Activated naive CD8-positive, alpha-beta T cell (primary cell): Measurements from ENCODE around the gene CEP192.

ENCODE experiments used
- H3K27ac Mint-ChIP-seq: one replicate; pipeline ENCODE4 v1.8.0; 2021; ENCODE audit warnings: mixed read lengths
- H3K27me3 Mint-ChIP-seq: one replicate; pipeline ENCODE4 v1.8.0; 2021; ENCODE audit warnings: mixed read lengths
- H3K36me3 Mint-ChIP-seq: one replicate; pipeline ENCODE4 v1.8.0; 2021; ENCODE audit warnings: mixed read lengths
- H3K4me1 Mint-ChIP-seq: one replicate; pipeline ENCODE4 v1.8.0; 2021; ENCODE audit warnings: low read depth, mixed read lengths
- H3K4me3 Mint-ChIP-seq: one replicate; pipeline ENCODE4 v1.8.0; 2021; ENCODE audit warnings: mild to moderate bottlenecking, mixed read lengths
- H3K9me3 Mint-ChIP-seq: one replicate; pipeline ENCODE4 v1.8.0; 2021; ENCODE audit warnings: low read depth, mixed read lengths

Gene CEP192

DNA sequence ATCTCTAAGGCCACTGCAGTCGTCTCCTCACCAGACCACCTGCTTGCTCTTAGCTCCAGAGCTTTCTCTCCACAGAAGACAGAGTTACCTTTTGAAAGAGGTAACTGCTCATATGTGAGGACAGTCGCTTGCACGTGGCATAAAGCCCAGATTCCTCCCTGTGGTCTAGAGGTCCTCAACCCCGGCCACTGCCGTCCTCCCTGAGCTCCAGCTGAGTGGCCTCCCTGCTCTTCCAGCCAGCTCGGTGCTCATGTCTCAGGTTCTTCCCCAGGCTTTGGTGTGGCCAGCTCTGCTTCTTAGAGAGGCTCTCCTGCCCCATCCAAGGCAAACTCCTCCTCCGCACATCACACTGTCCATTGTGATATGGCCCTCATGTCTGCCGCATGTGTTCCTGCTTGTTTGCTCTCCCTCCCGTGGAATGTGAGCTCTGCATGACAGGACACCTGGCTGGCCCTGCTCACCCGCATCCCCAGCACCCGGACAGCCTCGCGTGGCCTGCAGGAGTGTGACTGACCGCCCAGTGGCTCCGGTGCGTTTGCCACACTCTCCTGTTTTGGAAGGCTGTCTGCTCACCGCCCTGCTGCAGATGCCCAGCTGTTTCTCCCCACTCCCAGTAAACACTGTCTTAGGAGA lies 135.9 kb downstream of the CEP192 start:
- Mint-ChIP-seq H3K4me1 (peaks cover 2% of the 10 kb centered on the region), H3K27me3 (no peaks in the 10 kb centered on the region), H3K27ac (peak overlapping the region; percentile 59), H3K4me3 (no peak overlapping the region), H3K36me3 (no peaks in the 10 kb centered on the region), H3K9me3 (no peaks in the 10 kb centered on the region)

DNA sequence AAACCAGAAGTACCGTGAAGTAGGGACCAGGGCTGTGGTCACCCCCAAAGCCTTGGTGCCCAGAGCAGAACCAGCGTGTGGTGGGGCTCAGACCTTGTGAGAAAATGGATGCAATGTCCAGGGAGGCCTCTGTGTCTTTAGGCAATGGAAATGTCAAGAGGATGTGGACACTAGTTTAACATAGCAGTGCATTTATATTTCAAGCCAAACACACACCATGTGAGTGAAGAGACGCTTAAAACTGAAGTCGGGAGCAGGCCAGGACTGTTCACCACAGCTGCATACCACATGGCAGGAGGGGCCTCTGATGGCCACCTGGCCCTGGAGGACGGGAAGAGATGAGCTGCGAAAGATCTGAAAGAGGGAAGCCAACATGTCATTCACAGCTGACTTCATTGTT lies 140.1 kb downstream of the CEP192 start:
- Mint-ChIP-seq H3K27ac (no peak overlapping the region), H3K4me3 (no peak overlapping the region), H3K4me1 (peaks cover 9% of the 10 kb centered on the region), H3K36me3 (no peaks in the 10 kb centered on the region), H3K27me3 (no peaks in the 10 kb centered on the region), H3K9me3 (no peaks in the 10 kb centered on the region)

DNA sequence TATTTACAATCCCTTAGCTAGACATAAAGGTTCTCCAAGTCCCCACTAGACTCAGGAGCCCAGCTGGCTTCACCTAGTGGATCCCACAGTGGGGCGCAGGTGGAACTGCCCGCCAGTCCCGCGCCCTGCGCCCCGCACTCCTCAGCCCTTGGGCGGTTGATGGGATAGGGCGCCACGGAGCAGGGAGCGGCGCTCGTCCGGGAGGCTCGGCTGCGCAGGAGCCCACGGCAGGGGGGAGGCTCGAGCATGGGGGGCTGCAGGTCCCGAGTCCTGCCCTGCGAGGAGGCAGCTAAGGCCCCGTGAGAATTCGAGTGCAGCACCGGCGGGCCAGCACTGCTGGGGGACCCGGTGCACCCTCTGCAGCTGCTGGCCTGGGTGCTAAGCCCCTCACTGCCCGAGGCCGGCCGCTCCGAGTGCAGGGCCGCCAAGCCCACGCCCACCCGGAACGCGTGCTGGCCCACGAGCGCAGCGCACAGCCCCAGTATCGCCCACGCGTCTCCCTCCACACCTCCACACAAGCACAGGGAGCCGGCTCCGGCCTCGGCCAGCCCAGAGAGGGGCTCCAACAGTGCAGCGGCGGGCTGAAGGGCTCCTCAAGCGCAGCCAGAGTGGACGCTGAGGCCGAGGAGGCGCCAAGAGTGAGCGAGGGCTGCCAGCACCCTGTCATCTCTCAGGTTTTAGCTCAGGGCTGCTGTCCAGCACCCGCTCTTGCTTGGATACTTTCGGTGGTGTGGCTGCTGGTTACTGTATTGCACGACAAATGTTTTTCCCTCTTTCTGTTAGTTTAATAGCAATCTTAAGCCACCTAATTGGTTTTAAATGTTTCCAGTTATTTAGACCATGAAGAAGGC lies 143.6 kb downstream of the CEP192 start:
- no peak overlapping the region for H3K27ac Mint-ChIP-seq
- no peaks in the 10 kb centered on the region for H3K36me3 Mint-ChIP-seq
- H3K4me3 Mint-ChIP-seq: peak overlapping the region; percentile 94
- H3K27me3 Mint-ChIP-seq: no peaks in the 10 kb centered on the region
- no peaks in the 10 kb centered on the region for H3K9me3 Mint-ChIP-seq
- peaks cover 24% of the 10 kb centered on the region for H3K4me1 Mint-ChIP-seq

DNA sequence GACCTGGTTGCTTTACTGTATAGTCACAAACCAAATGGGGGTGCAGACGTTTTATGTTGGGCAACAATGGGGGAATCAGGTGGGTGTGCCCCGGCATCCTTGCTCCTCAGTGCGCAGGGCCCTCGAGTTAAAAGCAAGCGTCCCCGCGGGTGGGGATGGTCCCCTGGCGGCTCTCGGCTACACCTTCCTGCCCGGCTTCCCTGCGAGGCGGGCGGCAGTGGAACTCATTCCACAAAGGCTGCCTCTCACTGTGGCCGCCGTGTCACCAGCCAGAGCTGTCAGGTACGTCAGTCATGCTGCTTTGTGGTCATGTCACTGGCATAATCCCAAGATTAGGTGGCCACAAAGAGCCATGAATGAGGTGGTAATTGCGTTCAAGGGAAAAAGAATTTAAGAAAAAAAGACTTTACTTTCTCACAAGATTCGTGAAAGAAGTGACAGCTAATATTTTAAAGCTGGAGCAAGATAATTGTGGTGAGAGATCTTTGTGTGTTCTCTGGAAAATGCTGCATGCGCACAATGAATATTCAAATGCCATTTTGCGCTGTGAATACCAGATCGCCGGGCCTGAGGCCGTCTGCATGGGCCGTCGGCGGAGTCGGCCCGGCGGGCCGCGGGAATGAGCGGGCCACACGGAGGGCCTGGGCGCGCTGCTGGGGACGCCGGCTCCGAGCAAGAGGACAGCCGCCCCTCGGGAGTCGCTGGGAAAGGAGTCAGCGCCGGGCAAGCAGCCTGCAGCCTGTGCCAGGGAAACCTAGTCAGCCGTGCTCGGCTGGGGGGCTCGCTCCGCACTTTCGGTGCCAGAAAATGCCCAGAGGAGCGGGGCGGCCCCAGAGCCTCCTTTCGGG lies 145.1 kb downstream of the CEP192 start:
- H3K9me3 Mint-ChIP-seq: no peaks in the 10 kb centered on the region
- H3K27ac Mint-ChIP-seq: peak overlapping the region; percentile 90
- H3K36me3 Mint-ChIP-seq: no peaks in the 10 kb centered on the region
- H3K4me3 Mint-ChIP-seq: peak overlapping the region; percentile 94
- peaks cover 24% of the 10 kb centered on the region for H3K4me1 Mint-ChIP-seq
- no peaks in the 10 kb centered on the region for H3K27me3 Mint-ChIP-seq

DNA sequence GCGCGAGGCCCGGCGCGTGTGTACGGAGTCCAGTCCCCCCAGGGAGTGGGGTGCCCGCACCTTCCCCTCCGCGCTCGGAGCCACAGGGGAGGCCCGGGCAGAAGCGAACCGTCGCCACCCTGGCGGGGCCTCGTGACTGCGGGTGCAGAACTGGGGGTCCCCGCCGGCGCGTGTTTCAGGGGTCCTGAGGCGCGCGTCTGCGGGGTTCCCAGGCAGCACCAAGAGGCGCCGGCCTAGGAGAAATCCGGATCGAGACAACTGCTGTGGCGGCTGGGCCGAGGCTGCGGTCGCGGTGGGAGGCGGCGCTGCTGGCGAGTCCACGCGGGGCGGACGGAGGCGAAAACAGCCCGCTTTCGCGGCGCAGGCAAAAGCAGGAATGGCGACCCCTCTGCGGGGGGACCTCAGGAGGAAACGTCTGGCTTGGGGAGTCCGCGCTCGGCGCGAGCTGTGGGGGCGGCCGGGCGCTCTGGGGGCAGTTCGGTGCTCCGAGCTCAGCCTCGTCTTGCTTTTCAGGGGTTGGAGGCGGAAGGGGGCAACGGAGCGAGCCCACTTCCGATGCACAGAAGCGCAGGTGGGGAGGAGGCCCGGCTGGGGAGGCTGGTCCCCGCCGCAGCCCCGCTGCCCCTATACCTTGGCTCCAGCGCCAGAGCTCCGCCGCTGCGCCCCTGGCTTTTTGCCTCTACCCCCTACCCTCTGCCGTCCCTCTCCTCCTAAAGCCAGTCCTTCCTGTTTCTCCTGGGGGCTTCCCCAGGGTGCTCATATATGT lies 145.9 kb downstream of the CEP192 start:
- Mint-ChIP-seq H3K9me3 (no peaks in the 10 kb centered on the region), H3K36me3 (no peaks in the 10 kb centered on the region), H3K27me3 (no peaks in the 10 kb centered on the region)

DNA sequence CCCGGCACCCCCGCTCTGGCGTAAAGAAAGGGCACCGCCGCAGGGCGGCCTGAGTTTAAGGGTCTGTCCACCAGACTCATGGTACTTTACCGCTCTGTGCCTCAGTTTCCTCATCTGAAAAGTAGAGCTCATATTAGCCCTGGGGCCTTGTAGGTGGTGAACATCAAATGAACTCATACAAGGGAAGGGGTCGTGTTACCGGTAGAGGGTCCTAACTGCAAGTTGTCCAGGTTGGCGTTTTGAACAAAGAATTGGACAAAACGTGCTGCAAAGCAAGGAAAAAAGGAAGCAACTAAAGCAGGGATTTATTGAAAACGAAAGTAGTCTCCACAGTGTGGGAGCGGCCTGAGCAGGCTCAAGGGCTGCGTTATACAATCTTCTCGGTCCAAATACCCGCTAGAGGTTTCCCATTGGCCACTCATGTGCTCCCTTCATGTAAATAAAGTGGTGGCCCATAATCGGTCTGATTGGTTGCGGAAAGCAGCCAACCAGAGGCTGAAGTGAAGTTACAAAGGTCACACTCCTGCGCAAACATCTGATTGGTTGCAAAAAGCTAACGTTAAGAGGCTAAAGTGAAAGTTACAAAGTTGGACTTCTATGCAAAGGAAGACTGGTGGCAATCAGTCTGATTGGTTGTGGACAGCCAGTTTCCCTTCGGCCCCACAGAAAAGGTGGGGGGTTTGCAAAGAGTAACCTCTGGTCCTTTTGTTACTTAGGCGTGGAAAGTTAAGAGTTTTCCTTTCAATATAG lies 146.7 kb downstream of the CEP192 start:
- Mint-ChIP-seq H3K9me3 (no peaks in the 10 kb centered on the region), H3K4me3 (peak overlapping the region; percentile 94), H3K36me3 (no peaks in the 10 kb centered on the region), H3K27me3 (no peaks in the 10 kb centered on the region), H3K4me1 (peaks cover 24% of the 10 kb centered on the region), H3K27ac (peak overlapping the region; percentile 92)

More for the DNA sequence above, 145.9 kb downstream of the CEP192 start:
- peaks cover 24% of the 10 kb centered on the region for H3K4me1 Mint-ChIP-seq
- H3K4me3 Mint-ChIP-seq: peak overlapping the region; percentile 94
- peak overlapping the region; percentile 92 for H3K27ac Mint-ChIP-seq

DNA sequence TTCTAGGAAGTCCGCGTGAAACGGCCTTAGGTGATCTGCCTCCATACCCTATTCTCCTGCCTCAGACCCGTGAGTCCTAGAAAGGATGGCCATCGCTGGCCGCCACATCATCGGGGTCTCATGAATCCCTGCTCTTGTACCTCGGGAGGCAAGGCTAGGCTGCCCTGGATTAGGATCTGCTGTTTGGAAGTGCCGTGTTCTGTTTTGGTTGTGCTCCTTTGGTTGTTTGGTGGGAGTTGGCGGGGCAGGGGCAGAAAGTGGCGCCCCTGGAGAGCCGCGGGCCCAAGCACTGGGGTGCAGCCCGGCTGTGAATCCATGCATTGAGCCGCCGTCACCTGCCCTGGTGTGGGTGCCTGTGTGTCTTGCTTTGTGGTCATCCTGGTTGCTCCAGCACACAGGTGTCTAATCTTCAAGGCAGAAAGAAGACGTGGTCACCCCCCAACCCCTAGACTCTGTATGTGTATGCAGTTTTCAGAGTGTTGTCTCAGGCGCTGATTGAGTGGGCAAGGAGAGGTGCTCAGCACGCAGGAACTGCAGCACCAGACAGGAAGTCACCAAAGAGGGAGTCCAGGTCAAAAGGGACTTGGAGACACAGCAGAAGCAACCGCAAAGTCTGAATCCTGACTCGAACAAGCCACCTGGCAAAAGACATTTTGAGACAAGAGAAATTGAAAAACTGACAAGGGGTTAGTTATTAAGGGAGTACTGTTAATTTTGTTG lies 147.4 kb downstream of the CEP192 start:
- Mint-ChIP-seq H3K27me3 (no peaks in the 10 kb centered on the region), H3K4me1 (peaks cover 24% of the 10 kb centered on the region), H3K9me3 (no peaks in the 10 kb centered on the region), H3K36me3 (peaks cover 4% of the 10 kb centered on the region), H3K27ac (peak overlapping the region; percentile 92), H3K4me3 (peak overlapping the region; percentile 94)

DNA sequence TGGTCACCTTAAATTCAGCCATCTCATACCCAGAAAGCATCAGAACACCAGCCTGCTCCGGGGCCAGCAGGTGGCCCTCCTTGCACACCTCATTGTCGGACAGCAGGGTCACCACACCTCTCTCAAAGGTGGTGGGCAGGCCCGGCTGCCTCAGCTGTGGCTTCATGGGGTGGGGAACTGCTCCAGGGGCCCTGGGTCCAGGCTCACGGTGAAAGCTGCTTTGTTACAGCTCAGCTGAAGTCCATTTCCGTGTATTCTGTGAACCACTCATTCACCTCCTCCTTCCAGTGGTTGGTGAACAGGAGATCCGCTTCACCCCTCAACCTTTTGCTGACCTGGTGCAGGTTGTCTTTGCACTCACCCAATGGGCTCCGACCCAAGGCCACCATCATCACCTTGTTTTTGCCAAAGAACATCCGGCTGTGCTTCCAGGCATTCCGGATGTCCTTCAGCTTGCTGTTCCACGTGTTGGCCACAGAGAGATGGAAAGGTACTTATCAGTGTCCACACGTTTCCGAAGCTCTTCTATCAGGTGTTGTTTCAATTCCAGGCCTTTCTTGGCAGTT lies 148.8 kb downstream of the CEP192 start:
- H3K4me3 Mint-ChIP-seq: no peak overlapping the region
- peaks cover 24% of the 10 kb centered on the region for H3K4me1 Mint-ChIP-seq
- peaks cover 11% of the 10 kb centered on the region for H3K36me3 Mint-ChIP-seq
- no peaks in the 10 kb centered on the region for H3K27me3 Mint-ChIP-seq
- no peak overlapping the region for H3K27ac Mint-ChIP-seq
- no peaks in the 10 kb centered on the region for H3K9me3 Mint-ChIP-seq

DNA sequence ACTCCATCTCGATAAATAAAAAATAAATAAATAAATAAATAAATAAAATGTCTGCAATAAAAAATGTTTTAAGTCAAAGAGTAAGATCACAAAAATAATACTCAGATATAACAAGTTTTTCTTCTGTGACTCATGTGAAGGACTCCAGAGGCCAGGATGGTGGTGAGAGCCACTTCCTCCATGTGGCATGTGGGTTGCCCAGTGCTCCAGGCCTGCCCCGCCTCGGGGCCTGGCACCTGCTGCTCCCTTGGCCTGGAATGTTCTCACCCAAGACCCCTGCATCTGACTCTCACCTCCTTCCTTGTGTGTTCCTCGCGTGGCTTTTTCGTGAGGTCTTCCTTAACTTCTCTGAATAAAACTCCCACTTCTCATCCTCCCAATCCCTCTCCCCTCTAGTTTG lies 150.0 kb downstream of the CEP192 start:
- no peaks in the 10 kb centered on the region for H3K27me3 Mint-ChIP-seq
- H3K27ac Mint-ChIP-seq: no peak overlapping the region
- no peak overlapping the region for H3K4me3 Mint-ChIP-seq
- H3K9me3 Mint-ChIP-seq: peaks cover 6% of the 10 kb centered on the region
- peaks cover 17% of the 10 kb centered on the region for H3K4me1 Mint-ChIP-seq
- H3K36me3 Mint-ChIP-seq: peaks cover 11% of the 10 kb centered on the region

DNA sequence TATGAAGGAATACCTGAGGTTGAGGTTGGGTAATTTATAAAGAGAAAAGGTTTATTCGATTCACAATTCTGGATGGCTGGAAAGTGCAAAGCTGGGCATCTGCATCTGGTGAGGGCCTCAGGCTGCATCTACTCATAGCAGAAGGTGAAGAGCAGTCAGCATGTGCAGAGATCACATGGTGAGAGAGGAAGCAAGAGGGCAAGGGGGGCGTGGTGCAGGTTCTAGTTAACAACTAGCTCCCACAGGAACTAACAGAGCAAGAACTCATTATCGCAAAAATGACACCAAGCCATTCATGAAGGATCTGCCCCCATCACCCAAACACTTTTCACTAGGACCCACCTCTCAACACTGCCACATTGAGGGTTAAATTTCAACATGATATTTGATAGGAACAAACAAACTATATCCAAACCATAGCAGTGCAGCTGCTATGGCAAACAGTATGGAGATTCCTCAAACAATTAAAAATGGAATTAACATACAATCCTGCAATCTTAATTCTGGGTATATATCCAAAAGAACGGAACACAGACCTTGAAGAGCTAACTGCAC lies 154.6 kb downstream of the CEP192 start:
- Mint-ChIP-seq H3K27me3 (no peaks in the 10 kb centered on the region), H3K27ac (no peak overlapping the region), H3K4me1 (no peaks in the 10 kb centered on the region), H3K9me3 (peaks cover 6% of the 10 kb centered on the region), H3K4me3 (no peak overlapping the region), H3K36me3 (peaks cover 11% of the 10 kb centered on the region)

DNA sequence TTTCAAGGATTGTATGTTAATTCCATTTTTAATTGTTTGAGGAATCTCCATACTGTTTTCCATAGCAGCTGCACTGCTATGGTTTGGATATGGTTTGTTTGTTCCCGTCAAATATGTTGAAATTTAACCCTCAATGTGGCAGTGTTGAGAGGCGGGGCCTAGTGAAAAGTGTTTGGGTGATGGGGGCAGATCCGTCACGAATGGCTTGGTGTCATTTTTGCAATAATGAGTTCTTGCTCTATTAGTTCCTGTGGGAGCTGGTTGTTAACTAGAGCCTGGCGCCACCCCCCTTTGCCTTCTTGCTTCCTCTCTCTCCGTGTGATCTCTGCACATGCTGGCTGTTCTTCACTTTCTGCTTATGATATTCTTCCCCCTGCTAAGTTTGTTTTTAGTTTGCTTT lies 156.0 kb downstream of the CEP192 start:
- no peak overlapping the region for H3K27ac Mint-ChIP-seq
- peaks cover 6% of the 10 kb centered on the region for H3K9me3 Mint-ChIP-seq
- H3K36me3 Mint-ChIP-seq: peaks cover 11% of the 10 kb centered on the region
- H3K4me3 Mint-ChIP-seq: no peak overlapping the region
- H3K4me1 Mint-ChIP-seq: no peaks in the 10 kb centered on the region
- H3K27me3 Mint-ChIP-seq: no peaks in the 10 kb centered on the region

DNA sequence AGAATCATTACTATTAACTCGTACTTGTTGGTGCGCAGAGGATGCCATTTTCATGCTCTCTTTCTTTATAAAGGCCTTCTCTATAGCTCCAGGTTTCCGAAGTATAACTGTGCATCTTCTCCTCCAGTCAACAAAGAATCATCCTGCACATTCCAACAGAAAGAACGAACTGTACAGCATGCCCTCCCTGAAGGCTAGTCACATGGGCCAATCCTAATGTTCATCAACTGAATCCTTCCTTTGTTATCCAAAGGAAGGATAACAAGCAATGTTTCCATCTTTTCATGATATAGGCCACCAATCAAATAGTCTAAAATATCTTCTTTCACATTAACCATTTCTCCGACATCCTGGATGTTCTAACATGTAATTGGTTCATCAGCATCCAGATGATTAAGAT lies 160.5 kb downstream of the CEP192 start:
- H3K4me3 Mint-ChIP-seq: no peak overlapping the region
- peaks cover 15% of the 10 kb centered on the region for H3K36me3 Mint-ChIP-seq
- H3K9me3 Mint-ChIP-seq: peaks cover 15% of the 10 kb centered on the region
- H3K27ac Mint-ChIP-seq: no peak overlapping the region
- H3K27me3 Mint-ChIP-seq: peaks cover 2% of the 10 kb centered on the region
- no peaks in the 10 kb centered on the region for H3K4me1 Mint-ChIP-seq

DNA sequence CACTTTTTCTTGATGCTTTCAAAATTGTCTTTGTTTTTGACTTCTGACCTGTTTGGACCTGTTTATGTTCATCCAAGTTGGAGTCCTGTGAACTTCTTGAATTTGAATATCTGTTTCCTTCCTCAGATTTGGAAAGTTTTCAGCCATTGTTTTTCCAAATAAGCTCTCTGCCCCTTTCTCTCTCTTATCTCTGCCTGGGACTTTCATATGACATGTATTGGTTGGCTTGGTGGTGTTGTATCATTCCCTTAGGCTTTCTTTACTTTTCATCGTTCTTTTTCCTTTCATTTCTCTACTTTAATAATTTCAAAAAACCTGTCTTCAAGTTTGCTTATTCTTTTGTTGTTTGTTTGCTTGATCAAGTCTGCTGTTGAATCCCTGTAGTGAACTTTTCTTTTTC lies 167.3 kb downstream of the CEP192 start:
- Mint-ChIP-seq H3K36me3 (peaks cover 20% of the 10 kb centered on the region), H3K27ac (no peak overlapping the region), H3K27me3 (peaks cover 2% of the 10 kb centered on the region), H3K9me3 (peaks cover 21% of the 10 kb centered on the region), H3K4me3 (no peak overlapping the region), H3K4me1 (peaks cover 3% of the 10 kb centered on the region)
